HUES6 (cell line): ENCODE data around the gene WDR45B.

Experiments used
- H3K27ac ChIP-seq: 2 replicates; pipeline ENCODE4 v1.7.0; 2013; ENCODE audit warnings: low read depth, mild to moderate bottlenecking, low read length, inconsistent platforms
- H3K27me3 ChIP-seq: 2 replicates; pipeline ENCODE4 v1.6.1; 2013; ENCODE audit warnings: low read length; ENCODE audit not compliant: control insufficient read depth, insufficient read depth
- H3K36me3 ChIP-seq: 2 replicates; pipeline ENCODE4 v1.6.1; 2013; ENCODE audit warnings: low read length; ENCODE audit not compliant: control insufficient read depth, insufficient read depth
- H3K4me1 ChIP-seq: 2 replicates; pipeline ENCODE4 v1.6.1; 2013; ENCODE audit warnings: low read length; ENCODE audit not compliant: control insufficient read depth, insufficient read depth
- H3K4me3 ChIP-seq: 2 replicates; pipeline ENCODE4 v1.5.1; 2013; ENCODE audit warnings: low read depth, low read length
- H3K9ac ChIP-seq: one replicate; pipeline ENCODE4 v1.6.1; 2013; ENCODE audit warnings: mild to moderate bottlenecking, low read length
- H3K9me3 ChIP-seq: 2 replicates; pipeline ENCODE4 v1.6.1; 2013; ENCODE audit warnings: low read depth, low read length; ENCODE audit not compliant: control insufficient read depth, insufficient read depth

WDR45B gene

DNA sequence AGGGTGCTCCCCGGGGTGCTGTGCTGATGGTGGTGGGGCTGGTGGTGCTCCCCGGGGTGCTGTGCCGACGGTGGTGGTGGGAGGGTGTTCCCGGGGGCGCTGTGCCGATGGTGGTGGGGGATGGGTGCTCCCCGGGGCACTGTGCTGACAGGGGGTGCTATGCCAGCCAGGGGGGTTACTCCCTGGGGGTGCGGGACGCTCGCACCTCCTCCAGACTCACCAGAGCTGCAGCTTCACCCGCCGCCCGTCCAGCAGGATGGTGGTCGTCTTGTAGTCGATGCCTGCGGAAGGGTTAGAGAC is 16.0 kb upstream of the WDR45B start:
- Histone ChIP-seq H3K27ac (no peak overlapping the region), H3K36me3 (no peaks in the 10 kb centered on the region), H3K4me1 (peaks cover 7% of the 10 kb centered on the region), H3K27me3 (no peaks in the 10 kb centered on the region), H3K4me3 (no peak overlapping the region), H3K9me3 (peaks cover 5% of the 10 kb centered on the region; the same call in 1 of the 2 replicates), H3K9ac (no peak overlapping the region)

DNA sequence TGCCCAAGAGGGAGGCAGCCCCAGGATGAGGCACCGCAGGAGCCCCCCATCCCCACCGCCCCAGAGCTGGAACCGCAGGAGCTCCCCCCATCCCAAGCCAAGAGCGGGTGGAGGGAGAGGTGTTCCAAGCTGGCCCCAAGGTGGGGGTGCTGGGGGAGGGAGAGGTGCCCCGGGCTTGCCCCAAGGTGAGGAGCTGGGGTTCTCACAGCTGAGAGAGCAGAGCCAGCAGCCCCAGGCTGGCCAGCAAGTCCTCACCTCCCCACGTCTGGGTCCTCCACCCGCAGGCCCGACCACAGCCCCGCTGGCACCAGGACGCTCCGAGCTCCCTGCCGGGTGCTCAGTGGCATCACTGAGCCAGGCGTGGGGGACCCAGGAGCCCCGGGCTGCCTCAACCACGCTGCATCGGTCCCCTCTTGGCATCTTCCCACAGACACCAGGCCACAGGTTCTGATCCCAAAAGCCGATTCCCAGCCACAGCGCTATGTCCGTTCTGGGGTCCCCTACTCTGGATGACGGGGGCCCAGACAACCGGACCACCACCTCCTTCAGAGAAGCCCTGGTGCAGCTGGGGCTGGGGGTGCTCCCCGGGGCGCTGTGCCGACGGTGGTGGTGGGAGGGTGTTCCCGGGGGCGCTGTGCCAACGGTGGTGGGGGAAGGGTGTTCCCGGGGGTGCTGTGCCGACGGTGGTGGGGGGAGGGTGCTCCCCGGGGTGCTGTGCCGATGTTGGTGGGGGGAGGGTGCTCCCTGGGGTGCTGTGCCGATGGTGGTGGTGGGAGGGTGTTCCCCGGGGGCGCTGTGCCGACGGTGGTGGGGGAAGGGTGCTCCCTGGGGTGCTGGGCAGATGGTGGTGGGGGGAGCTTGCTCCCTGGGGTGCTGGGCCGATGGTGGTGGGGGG is 15.4 kb upstream of the WDR45B start:
- Histone ChIP-seq H3K9ac (no peak overlapping the region), H3K27ac (no peak overlapping the region), H3K4me1 (peaks cover 4% of the 10 kb centered on the region), H3K4me3 (no peak overlapping the region), H3K36me3 (no peaks in the 10 kb centered on the region), H3K9me3 (peaks cover 5% of the 10 kb centered on the region; the same call in 1 of the 2 replicates), H3K27me3 (no peaks in the 10 kb centered on the region)

DNA sequence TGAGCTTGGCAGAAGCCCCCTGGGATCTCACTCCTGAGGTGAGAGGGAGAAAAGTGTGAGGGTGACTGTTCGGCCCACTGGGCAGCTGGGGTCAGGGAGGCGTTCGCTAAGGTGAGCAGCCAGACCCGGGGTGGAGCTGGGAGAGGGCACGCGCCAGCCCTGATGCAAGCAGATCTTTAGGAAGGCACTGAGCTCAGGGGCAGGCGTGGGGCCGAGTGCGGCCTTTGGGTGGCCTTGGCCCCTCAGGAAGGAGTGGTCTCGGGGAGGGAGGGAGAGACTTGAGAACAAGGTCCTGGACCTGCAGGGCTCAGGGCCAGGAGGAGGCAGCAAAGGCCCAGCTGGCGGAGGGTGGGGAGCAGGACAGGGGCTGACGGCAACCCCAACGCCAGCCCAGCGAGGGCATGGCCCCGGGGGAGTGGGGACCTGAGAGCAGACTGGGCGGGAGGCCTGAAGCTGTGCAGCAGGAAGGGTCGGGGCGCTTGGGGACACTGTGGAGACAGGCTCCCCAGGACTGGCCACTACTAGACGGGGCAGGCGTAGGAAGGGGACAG is 14.5 kb upstream of the WDR45B start:
- Histone ChIP-seq H3K4me3 (no peak overlapping the region), H3K4me1 (no peaks in the 10 kb centered on the region)

DNA sequence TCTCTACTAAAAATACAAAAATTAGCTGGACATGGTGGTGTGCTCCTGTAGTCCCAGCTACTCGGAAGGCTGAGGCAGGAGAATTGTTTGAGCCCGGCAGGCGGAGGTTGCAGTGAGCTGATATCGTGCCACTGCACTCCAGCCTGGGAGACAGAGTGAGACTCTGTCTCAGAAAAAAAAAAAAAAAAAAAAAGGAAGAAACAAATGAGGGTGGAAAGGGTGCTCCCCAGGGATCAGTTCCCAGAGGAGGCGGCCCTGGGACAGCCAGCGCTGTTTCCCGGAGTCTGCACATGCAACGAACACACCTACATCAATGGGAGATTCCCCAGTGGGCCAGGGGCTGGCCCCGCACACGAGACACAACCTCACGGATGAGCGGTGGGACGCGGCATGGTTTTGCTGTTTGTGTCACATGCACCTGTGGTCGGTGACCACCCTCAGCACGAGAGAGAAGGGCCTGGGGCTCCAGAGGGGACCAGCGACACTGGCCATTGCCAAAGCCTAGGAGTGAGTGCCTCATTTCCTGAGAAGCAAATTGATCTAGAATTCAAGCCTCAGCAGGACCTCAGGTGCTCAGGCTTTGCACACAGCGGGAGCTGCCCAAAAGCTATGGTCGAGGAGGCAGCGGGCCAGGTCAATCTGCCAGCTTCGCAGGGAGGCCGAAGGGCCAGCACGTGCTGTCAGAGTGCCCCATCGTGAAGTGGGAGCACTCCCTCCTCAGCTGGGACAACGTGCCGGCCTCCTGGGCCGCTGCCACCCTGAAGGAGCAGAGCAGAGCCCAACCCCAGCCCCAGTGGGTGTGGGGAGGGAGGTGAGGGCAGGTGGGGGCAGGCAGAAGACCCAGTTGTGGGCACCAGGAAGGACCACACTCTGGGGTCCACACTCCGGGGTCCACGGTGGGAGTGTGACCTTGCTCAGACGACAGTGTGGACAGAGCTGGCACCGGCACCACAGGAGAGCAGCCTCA is 13.8 kb upstream of the WDR45B start:
- Histone ChIP-seq H3K27me3 (no peaks in the 10 kb centered on the region), H3K9ac (no peak overlapping the region), H3K36me3 (no peaks in the 10 kb centered on the region), H3K9me3 (peaks cover 5% of the 10 kb centered on the region; the same call in 1 of the 2 replicates), H3K27ac (no peak overlapping the region), H3K4me3 (no peak overlapping the region), H3K4me1 (no peaks in the 10 kb centered on the region)

More for the DNA sequence above, 14.5 kb upstream of the WDR45B start:
- Histone ChIP-seq H3K9me3 (peaks cover 5% of the 10 kb centered on the region; the same call in 1 of the 2 replicates), H3K27me3 (no peaks in the 10 kb centered on the region), H3K9ac (no peak overlapping the region), H3K36me3 (no peaks in the 10 kb centered on the region), H3K27ac (no peak overlapping the region)

DNA sequence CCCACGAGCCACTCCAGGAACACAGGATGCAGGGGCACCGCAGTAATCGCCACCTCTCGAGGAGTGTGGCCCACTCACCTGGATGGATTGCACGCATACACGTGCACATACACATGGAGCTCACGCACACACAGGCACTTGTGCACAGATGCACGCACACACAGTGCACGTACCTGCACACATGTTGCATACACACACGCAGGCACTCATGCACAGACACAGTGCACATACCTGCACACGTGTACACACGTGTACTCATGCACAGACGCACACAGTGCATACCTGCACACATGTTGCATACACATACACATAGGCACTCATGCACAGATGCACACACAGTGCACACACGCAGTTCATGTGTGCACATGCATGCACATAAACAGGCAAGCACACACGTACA is 11.6 kb upstream of the WDR45B start:
- Histone ChIP-seq H3K9ac (no peak overlapping the region), H3K36me3 (no peaks in the 10 kb centered on the region), H3K27me3 (no peaks in the 10 kb centered on the region), H3K27ac (no peak overlapping the region), H3K4me3 (no peak overlapping the region), H3K4me1 (no peaks in the 10 kb centered on the region), H3K9me3 (peaks cover 5% of the 10 kb centered on the region; the same call in 1 of the 2 replicates)

DNA sequence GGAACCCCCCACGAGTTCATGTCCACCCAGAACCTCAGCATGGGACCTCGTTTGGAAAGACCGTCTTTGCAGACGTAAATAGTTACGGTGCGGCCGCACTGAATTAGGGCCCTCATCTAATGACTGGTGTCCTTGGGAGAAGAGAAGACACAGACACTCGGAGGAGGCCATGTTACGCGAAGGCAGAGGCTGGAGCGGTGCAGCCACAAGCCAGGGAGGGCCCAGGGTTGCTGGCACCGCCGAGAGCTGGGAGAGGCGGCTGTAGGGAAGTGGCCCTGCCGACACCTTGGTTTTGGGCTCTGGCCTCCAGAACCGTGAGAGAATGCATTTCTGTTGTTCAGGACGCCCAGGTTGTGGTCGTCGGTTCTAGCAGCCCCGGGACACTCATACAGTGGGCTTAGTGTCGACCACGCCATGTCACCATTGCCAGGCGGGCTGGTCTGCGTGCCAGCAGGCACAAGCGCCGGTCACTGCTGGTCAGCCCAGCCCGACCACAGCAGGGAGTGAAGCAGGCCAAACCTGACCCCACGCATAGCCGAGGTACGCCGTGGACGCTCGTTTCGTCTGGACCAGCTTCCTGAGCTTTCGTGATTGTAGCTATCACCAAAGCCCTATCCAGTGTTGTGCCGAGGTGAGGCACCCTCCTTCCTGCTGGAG is 10.7 kb upstream of the WDR45B start:
- no peak overlapping the region for H3K4me3 ChIP-seq
- no peaks in the 10 kb centered on the region for H3K36me3 ChIP-seq
- no peaks in the 10 kb centered on the region for H3K4me1 ChIP-seq
- no peak overlapping the region for H3K27ac ChIP-seq
- no peak overlapping the region for H3K9ac ChIP-seq
- peaks cover 5% of the 10 kb centered on the region; the same call in 1 of the 2 replicates for H3K9me3 ChIP-seq
- no peaks in the 10 kb centered on the region for H3K27me3 ChIP-seq

DNA sequence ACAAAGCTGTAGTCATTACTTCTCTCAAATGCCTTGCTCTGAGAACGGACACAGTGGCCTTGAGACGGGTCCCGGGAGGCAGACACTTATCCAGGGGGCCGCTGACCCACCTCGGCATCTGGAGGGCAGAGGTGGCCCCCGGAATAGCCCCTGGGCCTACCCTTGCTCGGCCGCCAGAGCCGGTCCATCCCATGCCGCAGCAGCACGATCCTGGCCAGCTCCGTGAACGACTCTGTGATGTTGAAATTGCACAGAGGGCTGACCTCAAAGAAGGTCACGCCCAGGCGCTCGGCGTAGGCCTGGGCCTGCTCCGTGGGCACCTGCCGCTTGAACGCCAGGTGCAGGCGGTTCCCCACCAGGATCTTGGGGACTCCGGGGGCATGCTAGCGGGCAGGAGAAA is 10.1 kb upstream of the WDR45B start:
- no peak overlapping the region for H3K27ac ChIP-seq
- no peak overlapping the region for H3K9ac ChIP-seq
- H3K4me3 ChIP-seq: no peak overlapping the region
- peaks cover 5% of the 10 kb centered on the region; the same call in 1 of the 2 replicates for H3K9me3 ChIP-seq
- H3K4me1 ChIP-seq: no peaks in the 10 kb centered on the region
- H3K36me3 ChIP-seq: no peaks in the 10 kb centered on the region
- H3K27me3 ChIP-seq: no peaks in the 10 kb centered on the region

DNA sequence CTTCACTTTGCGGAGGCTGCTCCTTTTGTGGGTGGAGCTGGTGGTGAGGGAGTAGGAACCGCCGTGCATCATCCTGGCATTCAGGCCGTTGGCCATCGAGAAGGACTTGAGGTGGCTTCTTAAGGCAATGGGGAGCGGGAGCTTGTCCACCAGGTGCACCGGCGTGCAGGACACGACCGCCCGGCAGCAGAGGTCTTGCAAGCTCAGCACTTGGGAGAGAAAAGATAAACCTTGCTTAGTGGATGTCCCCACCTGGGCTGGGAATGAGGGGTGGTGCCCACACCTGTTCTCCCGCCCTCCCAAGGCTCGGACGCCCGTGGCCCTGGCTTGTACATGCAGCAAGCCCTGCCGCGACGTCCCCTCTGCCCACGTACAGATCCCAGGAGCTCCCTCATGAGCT is 9.7 kb upstream of the WDR45B start:
- H3K4me3 ChIP-seq: no peak overlapping the region
- H3K4me1 ChIP-seq: no peaks in the 10 kb centered on the region
- H3K27ac ChIP-seq: no peak overlapping the region
- no peaks in the 10 kb centered on the region for H3K27me3 ChIP-seq
- H3K36me3 ChIP-seq: no peaks in the 10 kb centered on the region
- H3K9ac ChIP-seq: no peak overlapping the region
- peaks cover 5% of the 10 kb centered on the region; the same call in 1 of the 2 replicates for H3K9me3 ChIP-seq

DNA sequence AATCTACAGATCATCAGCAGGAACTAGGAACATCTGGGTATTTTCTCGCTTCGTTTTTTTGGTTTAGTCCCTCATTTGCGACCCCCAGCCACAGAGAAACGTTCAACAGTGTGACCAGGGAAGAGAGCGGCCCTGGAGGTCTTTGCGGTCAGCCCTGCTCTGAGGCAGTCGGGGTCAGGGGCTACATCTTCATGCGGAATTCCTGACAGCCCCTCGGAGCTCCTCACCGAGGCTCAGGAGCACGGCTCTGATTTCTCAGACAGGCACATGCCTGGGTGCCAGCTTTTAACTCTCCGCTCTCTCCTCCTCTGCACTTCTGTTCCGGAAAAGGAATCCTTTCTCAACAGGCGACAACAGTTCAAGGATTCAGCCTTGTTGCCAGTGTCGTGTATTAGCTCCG is 8.0 kb upstream of the WDR45B start:
- Histone ChIP-seq H3K9ac (no peak overlapping the region), H3K4me3 (no peak overlapping the region), H3K27me3 (no peaks in the 10 kb centered on the region), H3K9me3 (peaks cover 5% of the 10 kb centered on the region; the same call in 1 of the 2 replicates), H3K4me1 (no peaks in the 10 kb centered on the region), H3K36me3 (no peaks in the 10 kb centered on the region), H3K27ac (no peak overlapping the region)

DNA sequence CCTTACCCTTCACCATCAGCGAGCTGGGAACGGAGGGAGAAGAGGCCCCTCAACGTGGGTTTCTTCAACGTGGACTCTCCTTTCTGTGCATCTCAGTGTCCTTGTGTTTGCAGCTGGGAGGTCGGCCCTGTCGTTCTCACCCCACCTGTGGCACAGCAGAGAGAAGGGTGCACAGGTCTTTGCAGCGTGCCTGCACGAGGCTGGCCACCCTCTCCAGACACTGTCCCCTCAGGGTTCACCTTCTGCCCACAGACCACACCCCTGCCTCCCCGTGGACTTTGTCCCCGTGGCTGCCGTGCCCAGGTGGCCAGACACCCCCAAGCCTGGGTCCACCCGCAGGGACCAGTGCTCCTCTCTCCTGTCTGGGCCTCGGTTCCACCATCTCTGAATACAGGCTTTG is 7.3 kb upstream of the WDR45B start:
- Histone ChIP-seq H3K27me3 (no peaks in the 10 kb centered on the region), H3K9me3 (peaks cover 4% of the 10 kb centered on the region; the same call in 1 of the 2 replicates), H3K9ac (no peak overlapping the region), H3K4me1 (no peaks in the 10 kb centered on the region), H3K36me3 (no peaks in the 10 kb centered on the region), H3K4me3 (no peak overlapping the region), H3K27ac (no peak overlapping the region)
